ENCODE data around the gene NF2.

NF2 gene

GRCh38 chr22:29703569-29704195, 100.2 kb downstream of the NF2 start:
- no peak for DNase-seq

DNA sequence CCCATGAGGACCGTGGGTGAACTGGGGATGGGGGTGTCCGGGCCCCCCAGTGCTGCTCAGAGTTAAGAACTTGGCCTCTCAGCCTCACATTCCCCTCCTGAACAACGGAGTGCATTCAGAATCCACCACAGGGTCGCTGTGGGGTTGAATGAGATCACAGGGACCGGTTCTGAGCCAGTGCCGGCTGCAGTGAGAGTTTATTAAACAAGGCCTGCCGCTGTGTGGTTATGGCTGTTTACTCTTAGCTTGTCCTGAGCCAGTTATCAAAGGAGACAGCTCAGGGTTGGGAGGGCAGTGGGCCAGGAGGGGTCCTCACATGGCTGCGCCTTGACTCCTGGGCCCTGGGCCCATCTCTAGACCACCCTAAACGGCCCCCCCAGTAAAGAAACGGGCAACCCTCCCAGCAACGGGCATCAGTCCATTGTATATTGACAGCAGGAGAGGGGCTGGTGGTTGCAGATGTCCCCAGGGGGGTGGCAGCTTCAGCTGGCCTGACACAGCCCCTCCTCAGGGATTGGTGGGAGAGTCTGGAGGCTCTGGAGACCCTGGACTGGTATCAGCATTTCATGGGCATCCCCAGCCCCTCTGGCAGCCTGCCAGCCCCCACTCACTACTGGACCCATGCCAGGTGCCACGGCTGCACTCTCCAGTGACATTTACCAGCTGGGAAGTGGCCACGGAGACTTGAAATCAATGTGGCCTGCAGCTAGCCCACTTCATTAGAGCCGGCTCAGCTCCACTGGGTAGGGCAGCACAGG, 101.3 kb downstream of the NF2 start:
- DNase-seq = no peak

DNA sequence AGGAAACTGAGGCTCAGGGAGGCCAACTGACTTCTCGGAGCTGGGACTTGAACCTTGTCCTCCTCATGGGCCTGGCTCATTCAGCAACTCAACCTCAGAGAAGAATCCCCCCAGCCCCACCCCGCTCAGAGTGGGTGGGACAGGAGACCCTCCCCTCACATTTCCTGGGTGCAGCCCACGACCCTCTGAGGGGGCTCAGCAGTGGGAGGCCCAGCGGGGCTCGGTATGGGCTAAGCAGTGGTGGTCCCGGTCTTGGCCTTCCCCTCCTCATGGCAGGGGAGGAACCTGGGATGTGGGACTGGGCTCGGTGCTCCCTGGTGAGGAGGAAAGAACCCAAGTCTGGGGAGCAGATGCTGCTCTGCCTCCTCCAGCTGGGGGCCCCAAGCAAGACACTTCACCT, 102.2 kb downstream of the NF2 start:
- no peak for DNase-seq

GRCh38 chr22:29706486-29706885, 103.1 kb downstream of the NF2 start:
- no peak for DNase-seq

DNA sequence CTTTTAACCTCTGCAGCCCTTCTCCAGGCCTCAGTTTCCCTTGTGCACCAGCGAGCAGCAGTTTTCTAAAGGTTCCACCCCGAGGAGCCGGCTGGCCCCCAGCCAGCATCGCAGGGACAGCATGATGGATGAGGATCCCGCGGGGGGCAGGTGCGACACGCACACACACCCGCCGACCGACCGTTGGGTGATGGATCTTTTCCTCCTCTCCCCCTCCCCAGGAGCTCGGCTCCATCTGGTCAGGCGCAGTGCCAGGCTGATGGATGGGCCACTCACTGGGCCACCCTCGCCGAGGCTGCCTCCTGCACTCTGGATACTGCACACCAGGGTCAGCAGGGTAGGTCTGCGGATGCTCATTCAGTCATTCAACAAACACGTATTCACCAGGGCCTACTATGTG, 103.6 kb downstream of the NF2 start:
- no peak for DNase-seq

- no peak for DNase-seq
Observed at GRCh38 chr22:29707471-29707870, 104.0 kb downstream of the NF2 start.

GRCh38 chr22:29710193-29710592, 106.8 kb downstream of the NF2 start:
- DNase-seq = no peak

DNA sequence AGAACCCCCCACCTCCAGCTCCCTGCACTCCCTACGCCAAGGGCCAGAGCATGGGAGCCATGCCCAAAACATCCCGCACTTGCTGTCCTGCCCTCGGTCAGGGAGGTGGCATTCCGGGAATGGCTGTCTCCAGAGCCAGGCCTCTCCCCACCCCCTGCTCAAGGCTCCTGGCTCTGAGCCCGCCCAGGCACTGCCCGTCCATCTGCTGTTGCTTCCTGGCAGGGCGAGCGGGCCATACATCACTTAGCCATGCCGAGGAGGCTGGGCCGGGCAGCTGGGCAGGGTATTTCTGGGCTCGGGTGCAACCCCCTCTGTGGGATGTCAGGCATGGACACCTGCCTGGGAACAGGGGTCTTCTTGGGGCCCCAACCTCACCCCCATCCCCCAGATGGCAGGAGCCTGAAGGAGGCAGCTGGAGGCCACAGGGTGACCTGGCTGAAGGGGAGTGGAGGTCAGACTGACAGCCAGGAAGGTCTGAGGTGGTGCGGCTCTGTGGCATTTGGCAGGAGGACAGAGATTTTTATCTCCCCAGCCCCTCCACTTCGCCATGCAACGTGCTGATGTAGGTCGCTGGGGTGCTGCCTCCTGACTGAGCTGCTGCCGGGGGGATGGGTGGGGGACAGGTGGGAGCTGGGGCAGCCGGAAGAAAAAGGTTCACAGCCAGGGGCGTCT, 107.6 kb downstream of the NF2 start:
- DNase-seq = no peak

- DNase-seq = no peak
Observed at GRCh38 chr22:29712119-29712518, 108.7 kb downstream of the NF2 start.

DNA sequence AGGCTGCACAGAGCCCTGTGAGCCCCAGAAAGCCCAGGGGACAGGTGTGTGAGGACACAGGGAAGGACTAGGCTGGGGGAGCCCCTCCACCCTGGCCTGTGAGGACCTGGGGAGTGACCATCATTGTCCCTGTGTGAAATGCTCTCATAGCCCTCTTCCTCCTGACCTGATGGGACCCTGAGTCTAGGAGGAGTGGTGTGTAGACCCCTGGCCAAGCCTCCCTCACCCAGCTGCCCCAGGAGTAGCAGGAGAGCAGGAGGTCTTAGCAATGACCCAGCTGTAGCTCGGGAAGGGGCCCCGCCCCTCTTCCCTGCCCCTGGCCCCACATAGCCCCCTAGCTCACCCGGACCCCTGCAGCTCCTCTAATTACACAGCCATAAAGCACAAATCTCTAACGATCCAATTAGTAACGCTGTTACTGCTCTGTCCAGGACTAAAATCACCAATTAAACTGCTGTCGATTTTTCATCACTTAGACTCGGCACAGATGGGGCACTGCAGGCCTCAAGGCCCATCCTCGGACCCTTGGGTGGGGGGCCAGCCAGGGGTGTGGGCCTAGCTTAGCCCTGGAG, 109.8 kb downstream of the NF2 start:
- DNase-seq = no peak

- no peak for DNase-seq
Observed at GRCh38 chr22:29715240-29715639, 111.8 kb downstream of the NF2 start.

DNA sequence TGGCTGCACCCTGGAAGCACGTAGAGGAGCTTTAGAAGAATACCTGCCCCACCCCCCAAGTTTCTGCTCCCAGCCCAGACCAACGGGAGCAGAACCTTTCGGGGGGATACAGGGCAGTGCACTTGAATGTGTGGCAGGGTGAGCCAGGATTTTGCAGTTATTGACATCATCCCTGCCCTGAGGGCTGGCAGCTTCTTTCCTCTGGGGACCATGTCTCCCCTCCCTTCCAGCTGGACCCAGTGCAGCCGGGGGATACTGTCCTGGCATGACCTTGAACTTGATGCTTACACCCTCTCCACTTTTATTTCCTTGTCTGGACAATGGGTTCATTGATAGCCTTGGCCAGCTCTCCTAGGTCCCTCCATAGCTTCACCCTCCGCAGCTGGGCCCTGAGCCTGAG, 112.3 kb downstream of the NF2 start:
- DNase-seq = no peak

DNA sequence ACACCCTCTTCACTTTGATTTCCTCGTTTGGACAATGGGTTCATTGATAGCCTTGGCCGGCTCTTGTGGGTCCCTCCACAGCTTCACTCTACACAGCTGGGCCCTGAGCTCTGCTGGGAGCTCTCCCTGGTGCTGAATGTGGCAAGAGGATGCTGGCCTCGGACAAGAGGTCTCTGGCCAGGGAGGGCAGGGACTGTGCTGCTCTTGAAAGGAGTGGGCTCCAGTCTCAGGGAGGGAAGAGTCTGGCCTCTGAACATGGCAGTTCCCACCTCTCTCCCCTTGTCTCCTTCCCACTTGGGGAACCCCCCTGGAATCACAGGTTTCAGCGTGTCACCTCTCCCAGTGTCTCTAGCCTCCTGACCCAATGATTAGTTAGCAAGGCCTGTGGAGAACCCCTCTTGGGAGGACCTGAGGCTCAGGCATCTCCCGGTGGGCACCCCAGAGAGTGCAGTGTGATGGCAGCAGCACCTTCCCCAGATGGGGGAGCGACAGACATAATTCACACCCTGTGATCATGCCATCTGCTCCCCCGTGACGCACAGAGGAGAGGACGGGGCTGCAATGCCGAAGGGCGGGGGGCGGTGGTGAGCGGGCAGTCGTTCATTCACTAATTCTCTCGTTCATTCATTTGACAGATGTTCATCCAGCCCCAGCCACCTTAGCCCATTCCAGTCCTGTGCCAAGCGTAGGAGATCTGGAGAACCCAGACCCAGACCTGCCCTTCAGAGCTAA, 113.5 kb downstream of the NF2 start:
- DNase-seq = no peak

DNA sequence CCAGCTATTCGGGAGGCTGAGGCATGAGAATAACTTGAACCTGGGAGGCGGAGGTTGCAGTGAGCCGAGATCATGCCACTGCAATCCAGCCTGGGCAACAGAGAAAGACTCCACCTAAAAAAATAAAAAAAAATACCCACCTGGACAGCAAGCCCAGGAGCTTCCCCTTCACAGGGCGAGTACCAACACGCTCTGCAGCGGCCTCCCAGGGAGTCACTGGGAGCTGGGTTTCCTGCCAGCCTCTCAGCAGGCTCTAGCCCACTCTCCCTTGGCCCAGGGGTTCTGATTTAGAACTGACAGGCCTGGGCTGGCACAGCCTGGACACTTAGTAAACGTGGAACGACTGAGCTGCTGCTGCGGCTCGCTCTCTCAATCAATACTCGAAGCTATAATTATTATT, 114.4 kb downstream of the NF2 start:
- no peak for DNase-seq

GRCh38 chr22:29718949-29719898, 115.8 kb downstream of the NF2 start:
- DNase-seq = no peak

GRCh38 chr22:29719899-29720645, 116.6 kb downstream of the NF2 start, which contains the start of gene CABP7:
Gene CABP7 (plus strand): TSS chr22:29720003. CDS start chr22:29720425, 422 bp downstream.
- no peak for DNase-seq

GRCh38 chr22:29720811-29721323, 117.4 kb downstream of the NF2 start:
- DNase-seq = no peak

- DNase-seq = no peak
Observed at GRCh38 chr22:29722151-29722550, 118.7 kb downstream of the NF2 start.

DNA sequence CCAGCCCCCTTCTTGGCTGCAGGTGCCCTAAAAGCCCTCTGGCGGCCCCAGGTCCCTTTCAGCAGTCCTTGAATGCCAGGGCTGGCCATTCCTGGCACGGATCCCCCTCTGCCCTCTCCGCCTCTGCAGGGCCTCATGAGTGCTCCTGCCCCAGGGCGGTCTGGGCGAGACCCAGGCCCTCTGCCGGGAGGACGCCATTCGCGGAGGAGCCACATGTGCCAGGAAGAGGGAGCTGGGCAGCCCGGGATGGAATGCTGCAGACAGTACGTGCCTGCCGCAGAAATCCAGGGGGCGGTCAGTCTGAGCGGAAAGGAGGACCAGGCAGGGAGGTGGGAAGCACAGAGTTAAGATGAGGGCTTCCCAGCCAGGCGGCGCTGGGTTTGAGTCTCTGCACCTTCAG, 119.2 kb downstream of the NF2 start:
- DNase-seq = no peak

DNA sequence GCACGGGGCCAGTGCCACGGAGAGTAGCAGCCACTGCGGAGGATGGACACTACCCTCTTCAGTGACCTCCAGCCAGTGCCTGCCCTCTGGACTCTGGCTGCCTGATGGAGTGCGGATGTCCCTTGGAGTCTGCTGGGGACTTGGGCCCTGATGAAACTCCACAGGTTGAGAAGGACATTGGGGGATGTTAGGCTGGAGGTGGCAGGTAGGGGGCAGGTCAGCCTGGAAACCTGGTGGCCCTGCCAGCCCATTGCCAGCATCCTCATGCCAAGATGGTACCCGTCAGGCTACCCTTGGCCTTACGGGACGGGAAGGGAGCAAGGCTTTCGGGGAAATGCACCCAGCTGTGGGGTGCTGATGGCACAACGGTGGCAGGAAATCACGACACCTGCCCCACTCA, 120.3 kb downstream of the NF2 start:
- DNase-seq = no peak

DNA sequence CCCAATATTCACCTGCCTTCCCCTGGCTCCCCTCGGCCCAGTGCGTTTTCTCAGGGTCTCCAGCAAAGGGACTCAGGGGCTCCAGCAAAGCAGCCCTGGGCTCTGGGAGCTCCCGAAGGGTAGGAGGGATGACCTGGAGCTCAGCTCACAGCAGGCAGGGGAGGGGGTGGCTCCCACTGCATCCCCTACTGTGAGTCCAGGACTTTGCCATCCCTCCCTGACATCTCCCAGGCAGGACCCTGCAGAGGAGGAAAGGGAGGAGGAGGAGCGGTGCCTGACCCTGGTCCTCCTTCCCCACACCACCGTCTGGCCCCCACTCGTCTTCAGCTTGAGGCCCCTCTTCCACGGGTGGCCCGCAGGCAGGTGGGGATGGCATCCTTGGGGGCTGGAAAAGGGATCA, 121.4 kb downstream of the NF2 start:
- no peak for DNase-seq
